ENCODE results near the gene RAMP1.
"Not testable (repeated sequence)": the region's sequence is repeated elsewhere in the genome, so short reads cannot be mapped to it uniquely, and the experiment has no call there.

Gene RAMP1

DNA sequence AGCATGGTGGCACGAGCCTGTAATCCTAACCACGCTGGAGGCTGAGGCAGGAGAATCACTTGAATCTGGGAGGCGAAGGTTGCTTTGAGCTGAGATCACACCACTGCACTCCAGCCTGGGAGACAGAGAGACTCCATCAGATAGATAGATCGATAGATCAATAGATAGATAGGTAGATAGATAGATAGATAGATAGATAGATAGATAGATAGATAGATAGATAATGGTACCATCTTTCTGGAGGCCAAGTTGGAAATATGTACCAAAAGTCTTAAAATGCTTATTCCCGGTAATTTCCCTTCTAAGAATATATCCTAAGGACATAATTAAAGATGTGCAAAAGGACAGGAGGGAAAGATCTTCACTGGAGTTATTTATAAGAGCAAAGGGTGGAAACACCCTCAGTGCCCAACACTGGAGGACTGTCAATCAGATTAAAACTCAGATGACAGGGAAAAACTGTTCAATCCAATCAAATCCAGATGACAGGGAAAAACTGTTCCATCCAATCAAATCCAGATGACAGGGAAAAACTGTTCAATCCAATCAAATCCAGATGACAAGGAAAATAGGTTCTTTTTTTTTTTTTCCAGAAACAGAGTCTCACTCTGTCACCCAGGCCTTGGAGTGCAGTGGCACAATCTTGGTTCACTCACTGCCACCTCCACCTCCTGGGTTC, 58.4 kb downstream of the RAMP1 start:
- DNase-seq (ENCODE audit: low read depth in 2 of 2): no peak

DNA sequence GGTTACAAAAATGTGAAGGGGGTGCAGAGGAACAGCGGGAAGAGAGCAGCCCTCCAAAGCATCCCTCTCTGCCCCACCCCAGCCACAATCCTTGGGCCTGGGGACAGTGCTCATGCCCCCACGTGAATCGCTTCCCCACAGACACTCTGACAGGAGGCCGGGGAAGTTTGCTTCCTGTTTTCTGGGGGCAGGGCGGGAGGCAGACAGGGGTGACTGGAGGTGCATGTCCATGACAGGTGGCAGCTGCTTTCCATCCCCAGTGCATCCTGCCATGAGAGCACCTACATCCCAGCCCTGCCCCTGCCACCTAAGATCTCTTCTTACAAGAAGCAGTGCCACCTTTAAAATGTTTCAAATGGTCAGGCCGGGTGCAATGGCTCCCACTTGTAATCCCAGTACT, 60.2 kb downstream of the RAMP1 start:
- DNase-seq (ENCODE audit: low read depth in 2 of 2): no peak

DNA sequence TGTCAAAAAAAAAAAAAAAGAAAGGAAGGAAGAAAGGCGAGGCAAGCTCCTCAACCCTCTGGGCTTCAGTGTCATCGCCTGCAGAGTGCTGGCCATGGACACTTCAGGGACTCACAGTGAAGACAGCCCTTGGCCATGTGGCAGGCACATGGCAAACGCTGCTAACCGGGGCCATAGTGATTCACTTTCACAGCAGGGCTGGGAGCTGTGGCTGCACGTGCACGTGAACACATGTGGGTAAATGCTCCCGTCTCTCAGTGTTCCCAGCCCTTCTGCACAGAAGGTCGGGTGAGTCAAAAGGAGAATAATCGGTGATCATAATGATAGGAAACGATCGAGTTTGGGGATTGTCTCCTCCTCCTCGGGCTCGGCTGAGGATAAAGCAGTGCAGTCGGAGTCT, 61.2 kb downstream of the RAMP1 start:
- no peak for DNase-seq (ENCODE audit: low read depth in 2 of 2)

DNA sequence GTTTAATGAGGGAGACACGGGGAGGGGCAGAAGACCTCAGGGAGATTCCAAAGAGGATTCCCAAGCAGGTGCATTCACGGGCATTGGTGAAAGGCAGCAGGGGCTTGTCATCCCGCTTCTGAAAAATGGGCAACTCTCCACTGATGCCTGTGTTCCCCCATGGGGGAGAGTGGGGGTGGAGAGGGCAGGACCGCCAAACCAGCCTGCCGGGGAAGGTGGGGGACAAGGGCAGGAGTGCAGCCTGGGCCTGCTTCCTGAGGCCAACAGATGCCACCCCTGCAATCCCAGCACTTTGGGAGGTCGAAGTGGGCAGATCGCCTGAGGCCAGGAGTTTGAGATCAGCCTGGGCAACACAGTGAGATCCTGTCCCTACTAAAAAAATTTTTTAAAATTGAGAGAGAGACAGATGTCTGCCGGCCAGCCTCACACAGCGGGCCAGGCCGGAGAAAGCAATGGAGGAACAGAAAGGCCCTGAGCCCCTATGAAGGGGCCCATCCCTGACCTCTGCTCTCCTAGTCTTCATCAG, 62.6 kb downstream of the RAMP1 start:
- no peak for DNase-seq (ENCODE audit: low read depth in 2 of 2)

DNA sequence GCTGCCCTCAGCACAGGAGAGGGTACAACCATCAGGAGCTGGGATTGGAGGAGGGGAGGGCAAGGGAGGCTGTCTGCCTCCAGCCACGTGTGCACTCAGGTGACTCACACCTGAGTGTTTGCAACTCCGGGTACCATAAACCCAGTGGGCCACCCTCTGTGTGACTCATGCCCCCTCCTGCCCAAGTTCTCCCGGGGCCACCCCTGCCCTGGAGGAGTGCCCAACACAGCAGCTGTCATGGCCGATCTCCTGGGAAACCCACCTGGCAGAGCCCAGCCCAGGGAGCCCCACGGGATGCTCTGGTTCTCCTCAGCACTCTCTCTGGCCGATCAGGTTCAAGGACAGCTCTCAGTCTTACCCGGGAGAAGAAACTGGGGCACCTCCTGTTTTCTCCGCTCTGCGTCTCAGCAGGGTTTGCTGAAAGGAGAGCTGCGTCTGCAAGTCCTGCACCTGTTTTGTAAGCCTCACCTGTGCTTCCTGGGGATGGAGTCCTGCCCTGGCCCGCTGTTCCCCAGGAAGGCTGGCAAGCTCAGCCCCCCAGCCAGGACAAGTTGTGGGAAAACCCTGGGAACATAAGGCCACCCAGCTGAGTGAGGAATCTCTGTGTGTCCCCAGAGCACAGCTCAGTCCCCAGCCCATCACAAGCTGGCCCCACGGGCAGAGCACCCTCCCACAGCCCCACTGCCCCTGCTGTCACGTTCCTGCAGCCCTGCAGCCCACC, 63.4 kb downstream of the RAMP1 start:
- DNase-seq (ENCODE audit: low read depth in 2 of 2): no peak

DNA sequence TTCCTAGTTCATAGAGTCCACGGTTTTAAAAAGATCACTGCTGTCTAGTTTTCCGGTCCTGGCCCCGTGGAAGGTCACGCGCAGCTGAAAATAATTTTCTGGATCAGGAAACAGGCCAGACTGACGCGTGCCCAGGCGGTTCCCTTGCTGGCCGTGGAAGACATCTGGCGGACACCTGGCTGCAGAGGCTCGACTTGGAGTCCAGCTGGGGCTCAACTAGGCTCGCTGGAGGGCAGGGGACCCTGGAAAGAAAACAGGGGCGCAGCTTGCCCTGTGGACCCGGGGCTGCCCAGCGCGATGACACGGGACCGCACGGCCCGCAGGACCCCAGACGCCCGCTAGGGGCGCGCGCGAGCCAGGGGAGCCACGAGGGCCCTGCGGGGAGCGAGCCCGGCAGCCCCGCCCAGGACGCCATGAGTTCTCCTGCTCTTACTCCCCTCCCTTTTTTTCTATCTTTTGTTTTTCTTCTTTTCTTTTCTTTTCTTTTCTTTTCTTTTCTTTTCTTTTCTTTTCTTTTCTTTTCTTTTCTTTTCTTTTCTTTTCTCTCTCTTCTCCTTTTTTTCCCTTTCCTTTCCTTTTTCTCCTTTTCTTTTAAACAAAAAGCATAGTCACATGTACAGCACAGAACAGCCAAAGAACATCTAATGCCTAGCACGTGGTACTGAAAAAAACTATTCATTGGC, 64.2 kb downstream of the RAMP1 start:
- DNase-seq (ENCODE audit: low read depth in 2 of 2): peak; percentile 36 to 62

DNA sequence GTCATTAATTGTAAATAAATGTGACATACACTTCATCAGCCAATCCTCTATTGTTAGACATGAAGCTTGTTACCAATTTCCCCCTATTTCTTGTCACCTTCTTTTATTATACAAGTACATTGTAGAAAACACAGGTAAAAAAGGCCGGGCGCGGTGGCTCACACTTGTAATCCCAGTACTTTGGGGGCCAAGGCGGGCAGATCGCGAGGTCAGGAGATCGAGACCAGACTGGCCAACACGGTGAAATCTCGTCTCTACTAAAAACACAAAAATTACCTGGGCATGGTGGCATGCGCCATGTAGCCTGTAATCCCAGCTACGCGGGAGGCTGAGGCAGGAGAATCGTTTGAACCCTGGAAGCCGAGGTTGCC, 64.7 kb downstream of the RAMP1 start:
- DNase-seq (ENCODE audit: low read depth in 2 of 2): no peak

DNA sequence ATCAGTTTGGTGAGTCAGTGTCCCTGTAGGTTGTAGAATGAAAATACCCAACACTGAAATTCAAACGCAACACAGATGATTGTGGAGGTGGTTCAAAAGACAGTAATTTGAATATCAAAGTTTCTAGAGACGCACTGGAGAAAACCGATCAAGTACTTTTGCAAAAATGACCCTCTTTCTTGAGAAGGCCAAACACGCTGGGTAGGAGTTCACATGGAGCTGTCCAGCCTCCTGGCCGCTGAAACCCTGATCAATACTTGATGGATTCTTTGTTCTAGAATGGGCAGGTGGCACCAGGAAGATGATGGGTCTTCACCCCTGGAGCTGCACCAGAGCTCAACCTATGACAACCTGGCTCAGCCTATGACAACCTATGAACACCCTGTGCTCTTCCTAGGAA, 67.7 kb downstream of the RAMP1 start:
- DNase-seq (ENCODE audit: low read depth in 2 of 2): no peak

DNA sequence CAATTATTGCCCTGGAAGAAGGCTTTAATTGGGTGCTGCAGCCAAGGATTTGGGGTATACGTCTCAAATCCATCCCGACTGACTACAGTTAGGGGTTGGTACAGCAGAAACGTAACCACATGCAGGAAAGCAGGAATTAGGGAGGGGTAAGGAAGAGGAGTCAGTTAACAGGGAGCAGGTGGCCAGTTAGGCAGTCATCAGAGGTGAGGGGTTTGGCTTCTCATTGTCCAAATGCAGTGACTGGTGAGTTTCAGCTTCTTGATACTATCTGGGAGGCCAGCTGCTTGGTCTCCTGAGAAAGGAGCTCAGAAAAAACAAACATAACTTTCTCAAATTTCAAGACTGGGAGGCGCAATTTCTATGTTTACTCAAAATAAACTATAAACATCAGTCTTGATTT, 68.6 kb downstream of the RAMP1 start:
- DNase-seq (ENCODE audit: low read depth in 2 of 2): no peak

DNA sequence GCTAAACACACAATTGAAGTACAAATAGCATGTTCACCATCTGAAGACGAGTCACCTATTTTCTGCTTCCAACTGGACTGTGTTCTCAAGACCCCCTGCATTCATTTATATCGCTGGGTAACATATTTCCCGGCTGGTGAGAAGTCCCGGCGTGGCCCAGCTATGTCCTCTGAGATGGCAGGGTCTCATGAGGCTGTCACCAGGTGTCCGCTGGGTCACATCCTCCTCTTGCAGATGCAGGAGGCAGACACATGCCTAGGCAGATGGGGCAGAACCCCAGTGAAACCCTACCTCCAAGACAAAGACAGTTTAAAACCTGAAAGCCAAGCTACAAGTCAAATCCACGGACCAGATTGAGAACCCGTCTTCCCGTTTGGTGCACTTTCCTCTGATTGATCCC, 70.6 kb downstream of the RAMP1 start:
- no peak for DNase-seq (ENCODE audit: low read depth in 2 of 2)

DNA sequence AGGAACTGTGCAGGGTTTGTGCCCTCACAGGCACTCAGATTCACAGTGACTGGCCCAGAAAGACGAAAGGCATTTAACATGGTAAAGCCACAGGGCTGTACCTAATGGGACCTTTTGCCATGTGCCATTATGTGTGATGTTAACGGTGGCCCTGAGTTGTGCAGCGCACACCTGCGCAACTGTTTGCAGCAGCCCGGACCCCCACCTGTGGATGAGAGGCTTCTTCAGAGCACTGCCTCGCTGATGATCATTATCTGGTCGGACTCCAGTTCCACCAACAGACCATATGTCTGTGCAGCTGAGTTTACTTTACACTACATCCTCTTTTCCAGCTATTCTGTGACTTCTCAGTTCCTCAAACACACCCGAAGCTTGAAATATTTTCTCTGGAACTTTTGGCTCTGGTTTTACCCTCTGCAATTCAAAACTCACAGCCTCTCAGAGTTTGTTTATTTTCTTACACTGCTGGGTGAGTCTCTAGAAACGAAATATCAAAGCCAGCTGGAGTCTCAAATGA, 71.8 kb downstream of the RAMP1 start:
- DNase-seq (ENCODE audit: low read depth in 2 of 2): no peak

DNA sequence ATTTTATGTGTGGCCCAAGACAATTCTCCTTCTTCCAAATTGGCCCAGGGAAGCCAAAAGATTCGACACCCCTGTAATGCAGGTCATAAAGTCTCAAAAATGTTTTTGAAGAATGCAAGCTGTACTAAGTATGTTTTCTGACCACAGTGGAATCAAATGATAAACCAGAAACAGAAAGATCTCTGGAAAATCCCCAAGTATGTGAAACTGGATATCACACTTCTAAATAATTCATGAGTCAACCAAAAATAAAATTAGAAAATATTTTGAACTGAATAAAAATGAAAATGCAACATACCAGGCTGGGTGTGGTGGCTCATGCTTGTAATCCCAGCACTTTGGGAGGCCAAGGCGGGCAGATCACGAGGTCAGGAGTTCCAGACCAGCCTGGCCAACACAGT, 73.3 kb downstream of the RAMP1 start:
- DNase-seq (ENCODE audit: low read depth in 2 of 2): no peak

DNA sequence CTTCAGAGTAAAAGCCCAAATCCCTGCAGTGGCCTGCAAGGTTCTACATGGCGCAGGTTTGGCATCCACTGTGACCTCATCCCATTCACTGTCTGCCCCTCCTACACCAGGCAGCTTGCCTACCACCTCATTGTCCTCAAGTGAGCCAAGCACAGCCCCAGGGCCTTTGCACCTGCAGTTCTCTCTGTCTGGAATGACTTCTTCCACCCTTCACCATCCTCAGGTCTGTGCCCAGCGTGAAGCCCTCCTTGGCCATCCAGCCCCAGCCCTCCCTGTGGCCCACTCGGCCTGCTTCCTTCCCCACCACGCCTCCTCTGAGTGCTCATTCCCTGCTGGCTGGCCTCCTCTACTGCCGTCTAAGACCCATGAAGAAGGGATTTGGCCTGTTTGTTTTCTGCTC, 74.8 kb downstream of the RAMP1 start:
- no peak for DNase-seq (ENCODE audit: low read depth in 2 of 2)

DNA sequence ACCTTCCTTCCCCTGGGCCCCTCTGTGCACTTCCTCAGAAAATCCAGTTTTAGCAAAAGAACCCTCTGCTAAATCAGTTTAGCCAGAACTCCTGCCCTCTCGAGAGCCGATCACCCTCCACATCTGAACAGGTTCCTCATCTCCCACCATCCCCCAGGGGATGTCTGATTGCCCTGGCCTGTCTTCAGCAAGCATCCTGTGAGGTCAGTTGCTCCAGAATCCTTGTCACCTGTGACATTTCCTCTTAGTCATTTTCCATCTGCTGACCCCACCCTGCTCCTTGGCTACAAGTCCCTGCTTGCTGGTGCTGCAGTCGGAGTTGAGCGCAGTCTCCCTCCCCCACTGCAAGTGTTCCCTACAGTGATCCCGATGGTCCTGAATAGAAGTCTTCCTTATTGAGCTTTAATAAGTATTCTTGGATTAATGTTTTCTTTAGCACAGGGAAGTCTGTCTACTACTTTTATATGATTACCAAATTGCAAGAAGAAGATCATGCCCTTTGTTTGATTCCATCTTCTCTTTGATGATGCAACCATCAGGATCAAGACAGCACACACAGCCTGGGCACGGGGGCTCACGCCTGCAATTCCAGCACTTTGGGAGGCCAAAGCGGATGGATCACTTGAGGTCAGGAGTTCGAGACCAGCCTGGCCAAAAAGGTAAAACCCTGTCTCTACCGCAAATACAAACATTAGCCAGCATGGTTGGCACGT, 76.5 kb downstream of the RAMP1 start:
- DNase-seq (ENCODE audit: low read depth in 2 of 2): no peak

DNA sequence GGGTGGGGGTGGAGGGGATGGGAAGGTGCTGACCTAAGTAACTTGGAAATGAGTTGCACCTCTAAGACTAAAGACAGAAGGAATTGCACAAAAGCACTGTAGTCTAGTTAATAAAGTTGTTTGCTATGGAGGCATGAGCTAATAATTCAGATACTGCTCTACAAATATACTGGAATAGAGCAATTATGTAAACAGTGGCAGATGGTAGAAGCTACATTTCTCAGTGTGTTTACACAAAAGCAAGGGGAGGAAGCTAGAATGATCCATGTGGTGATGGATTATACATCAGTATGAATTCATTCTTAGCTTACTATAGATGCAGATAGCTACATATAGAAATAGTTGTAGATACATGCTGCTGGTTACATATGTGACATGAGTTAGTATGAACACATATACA, 79.8 kb downstream of the RAMP1 start:
- no peak for DNase-seq (ENCODE audit: low read depth in 2 of 2)

DNA sequence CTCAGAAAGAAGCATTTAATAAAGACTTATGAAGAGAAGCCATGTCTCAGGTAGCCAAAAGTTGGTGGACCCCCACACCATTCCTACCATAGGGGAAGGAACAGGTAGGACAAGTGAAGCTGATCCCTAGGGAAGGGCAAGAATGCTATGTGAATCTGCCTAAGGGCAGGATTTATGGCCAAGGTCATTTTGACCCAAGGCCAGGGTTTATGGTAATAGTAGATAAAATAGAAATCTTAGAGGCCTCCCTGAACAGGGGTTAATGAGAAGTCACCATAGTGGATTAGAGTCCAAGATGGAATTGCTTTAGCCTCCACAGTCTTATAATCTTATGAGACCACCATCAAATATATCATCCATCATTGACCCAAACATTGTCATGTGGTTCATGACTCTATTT, 81.4 kb downstream of the RAMP1 start:
- DNase-seq (ENCODE audit: low read depth in 2 of 2): no peak

DNA sequence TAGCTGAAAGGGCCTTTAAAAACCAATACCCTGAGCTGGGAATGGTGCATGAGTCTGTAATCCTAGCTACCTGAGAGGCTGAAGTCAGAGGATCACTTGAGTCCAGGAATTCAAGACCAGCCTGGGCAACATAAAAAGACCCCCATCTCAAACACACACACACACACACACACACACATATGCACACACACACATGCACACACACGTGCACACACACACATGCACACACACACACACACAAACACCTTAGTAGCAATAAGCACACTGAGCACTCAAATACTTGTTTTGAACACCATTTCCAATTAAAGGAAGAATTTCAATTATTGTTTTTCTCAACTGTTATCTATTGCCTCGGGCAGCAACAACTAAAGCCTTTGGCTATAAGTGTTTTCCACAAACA, 81.8 kb downstream of the RAMP1 start:
- no peak for DNase-seq (ENCODE audit: low read depth in 2 of 2)

DNA sequence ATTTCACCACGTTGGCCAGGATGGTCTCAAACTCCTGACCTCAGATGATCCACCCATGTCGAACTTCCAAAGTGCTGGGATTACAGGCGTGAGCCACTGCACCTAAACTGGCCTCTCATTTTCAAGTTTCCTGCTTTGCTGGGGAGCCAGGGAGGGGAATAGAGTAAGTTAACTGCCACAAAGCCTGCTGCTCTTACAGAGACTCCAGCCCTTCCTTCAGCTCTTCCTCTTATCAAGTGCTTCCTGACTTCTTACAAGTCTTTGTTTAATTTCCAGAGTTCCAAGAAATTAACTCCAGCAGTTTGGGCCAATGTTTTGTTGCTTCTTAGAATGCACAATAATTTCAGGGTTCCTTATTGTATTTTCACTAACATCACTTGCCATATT, 83.1 kb downstream of the RAMP1 start:
- DNase-seq (ENCODE audit: low read depth in 2 of 2): no peak

DNA sequence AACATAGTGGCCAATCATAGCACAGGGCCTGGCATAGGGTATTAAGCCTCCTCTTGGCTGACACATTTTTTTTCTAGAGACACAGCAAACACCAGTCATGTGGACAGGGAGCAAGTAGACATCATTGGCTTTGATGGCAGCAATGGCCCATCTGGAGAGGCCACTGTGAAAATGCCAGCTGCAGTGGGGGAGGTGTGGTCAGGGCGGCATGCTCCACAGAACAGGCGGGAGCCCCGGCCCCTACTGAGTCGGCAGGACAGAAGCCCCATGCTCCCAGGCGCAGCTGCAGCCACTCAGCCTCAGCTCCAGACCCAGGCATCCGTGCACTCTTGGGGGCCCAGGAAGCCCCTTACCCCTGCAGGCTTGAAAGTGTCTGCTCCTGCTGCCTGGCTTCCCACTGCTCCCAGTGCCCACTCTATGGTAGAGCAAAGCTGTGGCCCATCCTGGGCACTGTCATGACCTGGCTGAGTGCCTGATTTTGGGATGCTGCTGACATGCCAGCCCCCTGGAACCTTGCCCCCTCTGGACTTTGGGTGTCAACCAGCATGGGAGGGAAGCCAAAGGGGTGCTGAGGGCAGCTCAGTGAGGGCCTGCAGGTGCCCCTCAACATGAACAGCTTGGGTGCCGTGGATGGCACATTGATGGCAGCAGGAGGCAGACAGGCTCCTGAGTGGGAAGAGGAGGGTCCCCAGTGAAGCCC, 84.1 kb downstream of the RAMP1 start:
- DNase-seq (ENCODE audit: low read depth in 2 of 2): no peak

DNA sequence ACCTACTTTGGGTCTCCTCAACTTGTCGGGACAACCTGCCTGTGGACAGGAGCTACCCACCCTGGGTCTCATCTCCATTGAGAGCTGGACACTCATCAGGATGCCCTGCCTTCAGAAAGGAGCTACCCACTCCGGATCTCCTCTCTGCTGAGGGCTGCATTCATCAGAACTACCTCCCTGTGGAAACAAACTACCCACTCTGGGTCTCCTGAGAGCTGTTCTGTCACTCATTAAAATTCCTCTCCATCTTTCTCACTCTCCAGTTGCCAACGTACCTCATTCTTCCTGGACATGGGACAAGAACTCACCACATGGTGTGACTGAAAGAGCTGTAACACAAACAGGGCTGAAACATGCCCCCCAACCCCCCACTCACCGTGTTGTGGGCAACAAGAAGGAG, 84.9 kb downstream of the RAMP1 start:
- DNase-seq (ENCODE audit: low read depth in 2 of 2): no peak

DNA sequence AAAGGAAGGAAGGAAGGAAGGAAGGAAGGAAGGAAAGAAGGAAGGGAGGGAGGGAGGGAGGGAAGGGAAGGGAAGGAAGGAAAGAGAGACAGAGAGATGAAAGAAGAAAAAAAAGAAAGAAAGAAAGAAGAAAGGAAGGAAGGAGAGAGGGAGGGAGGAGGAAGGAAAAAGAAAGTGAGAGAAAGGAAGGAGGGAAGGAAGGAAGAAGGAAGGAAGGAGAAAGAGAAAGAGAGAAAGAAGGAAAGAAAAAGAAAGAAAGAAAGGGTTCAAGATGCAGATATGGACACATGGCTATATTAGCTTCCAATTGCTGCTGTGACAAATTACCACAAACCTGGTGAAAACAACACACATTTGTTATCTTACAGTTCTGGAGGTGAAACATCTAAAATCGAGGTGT, 87.0 kb downstream of the RAMP1 start:
- no peak for DNase-seq (ENCODE audit: low read depth in 2 of 2)

DNA sequence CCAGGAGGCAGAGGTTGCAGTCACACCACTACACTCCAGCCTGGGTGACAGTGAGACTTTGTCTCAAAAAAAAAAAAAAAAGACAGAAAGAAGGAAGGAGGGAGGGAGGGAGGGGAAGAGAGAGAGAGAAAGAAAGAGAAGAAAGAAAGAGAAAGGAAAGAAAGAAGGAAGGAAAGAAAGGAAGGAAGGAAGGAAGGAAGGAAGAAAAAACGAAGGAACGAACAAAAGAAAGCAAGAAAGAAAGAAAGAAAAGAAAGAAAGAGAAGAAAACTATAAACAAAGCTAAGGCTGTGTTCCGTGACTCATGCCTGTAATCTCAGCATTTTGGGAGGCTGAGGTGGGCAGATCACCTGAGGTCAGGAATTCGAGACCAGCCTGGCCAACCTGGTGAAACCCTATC, 91.9 kb downstream of the RAMP1 start:
- DNase-seq (ENCODE audit: low read depth in 2 of 2): not testable (repeated sequence)
